H1 (cell line): ENCODE results near the gene RNFT1.

Source experiments
- POLR2AphosphoS5 ChIP-seq: IDR thresholded peaks from 2 replicates; pipeline ENCODE4 v1.6.1; 2011; ENCODE audit warnings: low read depth, low read length
- SP4 ChIP-seq: IDR thresholded peaks from 2 replicates; pipeline ENCODE4 v1.6.1; 2012; ENCODE audit warnings: low read length, inconsistent platforms
- SUZ12 ChIP-seq: fragments of 200-600 bp; sonication (generic); IDR thresholded peaks from 2 replicates; pipeline ENCODE4 v1.6.1; 2012; ENCODE audit warnings: mild to moderate bottlenecking, inconsistent platforms, low read length, moderate library complexity, mixed read lengths
- TF ChIP-seq, protein P1 (sequence below), 3 experiments: IDR thresholded peaks; 1 replicate in 2 of 3; 2 replicates in 1 of 3; pipeline versions ENCODE4 v1.5.1 to v1.6.1; 2011; ENCODE audit warnings: low read length in 3 of 3, mild to moderate bottlenecking in 3 of 3, inconsistent platforms in 2 of 3, low read depth in 1 of 3, moderate library complexity in 1 of 3; ENCODE audit not compliant: insufficient read depth in 1 of 3; ENCODE audit errors: control extremely low read depth in 1 of 3

DNA sequence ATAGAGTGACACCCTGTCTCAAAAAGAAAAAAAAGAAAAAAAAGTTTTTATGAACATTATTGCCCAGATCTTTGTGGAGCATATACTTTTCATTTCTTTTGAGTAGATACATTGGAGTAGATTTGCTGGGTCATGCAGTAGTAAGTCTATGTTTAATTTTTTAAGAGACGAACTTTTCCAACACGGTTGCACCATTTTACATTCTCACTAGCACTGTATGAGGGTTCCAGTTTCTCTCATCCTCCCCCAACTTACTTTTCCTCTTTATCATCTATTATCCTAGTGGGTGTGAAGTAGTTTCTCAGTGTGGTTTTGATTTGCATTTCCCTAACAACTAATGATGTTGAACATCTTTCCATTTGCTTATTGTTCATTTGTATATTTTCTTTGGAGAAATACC lies 61.1 kb downstream of the RNFT1 start:
- TF ChIP-seq, protein P1, sequence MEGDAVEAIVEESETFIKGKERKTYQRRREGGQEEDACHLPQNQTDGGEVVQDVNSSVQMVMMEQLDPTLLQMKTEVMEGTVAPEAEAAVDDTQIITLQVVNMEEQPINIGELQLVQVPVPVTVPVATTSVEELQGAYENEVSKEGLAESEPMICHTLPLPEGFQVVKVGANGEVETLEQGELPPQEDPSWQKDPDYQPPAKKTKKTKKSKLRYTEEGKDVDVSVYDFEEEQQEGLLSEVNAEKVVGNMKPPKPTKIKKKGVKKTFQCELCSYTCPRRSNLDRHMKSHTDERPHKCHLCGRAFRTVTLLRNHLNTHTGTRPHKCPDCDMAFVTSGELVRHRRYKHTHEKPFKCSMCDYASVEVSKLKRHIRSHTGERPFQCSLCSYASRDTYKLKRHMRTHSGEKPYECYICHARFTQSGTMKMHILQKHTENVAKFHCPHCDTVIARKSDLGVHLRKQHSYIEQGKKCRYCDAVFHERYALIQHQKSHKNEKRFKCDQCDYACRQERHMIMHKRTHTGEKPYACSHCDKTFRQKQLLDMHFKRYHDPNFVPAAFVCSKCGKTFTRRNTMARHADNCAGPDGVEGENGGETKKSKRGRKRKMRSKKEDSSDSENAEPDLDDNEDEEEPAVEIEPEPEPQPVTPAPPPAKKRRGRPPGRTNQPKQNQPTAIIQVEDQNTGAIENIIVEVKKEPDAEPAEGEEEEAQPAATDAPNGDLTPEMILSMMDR (IDR thresholded peaks at IDR 0.05; ENCODE audit: control extremely low read depth in 1 of 3, insufficient read depth in 1 of 3, low read depth in 1 of 3, low read length in 3 of 3) = no peak
- TF ChIP-seq POLR2AphosphoS5 = no peak
- TF ChIP-seq SP4 = no peak
- TF ChIP-seq SUZ12 = no peak
